ENCODE data around the gene GHR. TPM values are rescaled to one million over a fixed set of nuclear protein-coding genes. Genes with fewer than 3 reads are reported as not detected.

Gene GHR
- total and polyA plus RNA-seq, 2 donors (not counting 3 experiments of a cell fraction or from before 2014, with no cell fraction given), result 0.27 to 0.28 TPM

- ChIA-PET POLR2A (no interaction called here), CTCF (interaction anchor here (2.7 to 2.8 kb wide), 2 partner anchors 14 kb away, joined by 9 to 12 read pairs; no protein-coding TSS in a partner anchor)
- no peak for DNase-seq (ENCODE audit: low read depth, low spot score)
- TF ChIP-seq, protein P1, sequence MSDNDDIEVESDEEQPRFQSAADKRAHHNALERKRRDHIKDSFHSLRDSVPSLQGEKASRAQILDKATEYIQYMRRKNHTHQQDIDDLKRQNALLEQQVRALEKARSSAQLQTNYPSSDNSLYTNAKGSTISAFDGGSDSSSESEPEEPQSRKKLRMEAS (IDR thresholded peaks at IDR 0.05; ENCODE audit: insufficient read depth, insufficient read length), result no peak
- TF ChIP-seq GATA2 (IDR thresholded peaks at IDR 0.05; ENCODE audit: insufficient read depth, insufficient read length, low read depth, low read length), result no peak
- no peak for TF ChIP-seq EZH2 (IDR thresholded peaks at IDR 0.05; ENCODE audit: borderline replicate concordance, low read depth, low read length, severe bottlenecking)
- no peak for TF ChIP-seq JUN (IDR thresholded peaks at IDR 0.05; ENCODE audit: borderline replicate concordance, insufficient read depth, insufficient read length, low read depth)
- TF ChIP-seq FOS (IDR thresholded peaks at IDR 0.05; ENCODE audit: borderline replicate concordance, insufficient read depth, low read length), result no peak
- TF ChIP-seq, protein P2, sequence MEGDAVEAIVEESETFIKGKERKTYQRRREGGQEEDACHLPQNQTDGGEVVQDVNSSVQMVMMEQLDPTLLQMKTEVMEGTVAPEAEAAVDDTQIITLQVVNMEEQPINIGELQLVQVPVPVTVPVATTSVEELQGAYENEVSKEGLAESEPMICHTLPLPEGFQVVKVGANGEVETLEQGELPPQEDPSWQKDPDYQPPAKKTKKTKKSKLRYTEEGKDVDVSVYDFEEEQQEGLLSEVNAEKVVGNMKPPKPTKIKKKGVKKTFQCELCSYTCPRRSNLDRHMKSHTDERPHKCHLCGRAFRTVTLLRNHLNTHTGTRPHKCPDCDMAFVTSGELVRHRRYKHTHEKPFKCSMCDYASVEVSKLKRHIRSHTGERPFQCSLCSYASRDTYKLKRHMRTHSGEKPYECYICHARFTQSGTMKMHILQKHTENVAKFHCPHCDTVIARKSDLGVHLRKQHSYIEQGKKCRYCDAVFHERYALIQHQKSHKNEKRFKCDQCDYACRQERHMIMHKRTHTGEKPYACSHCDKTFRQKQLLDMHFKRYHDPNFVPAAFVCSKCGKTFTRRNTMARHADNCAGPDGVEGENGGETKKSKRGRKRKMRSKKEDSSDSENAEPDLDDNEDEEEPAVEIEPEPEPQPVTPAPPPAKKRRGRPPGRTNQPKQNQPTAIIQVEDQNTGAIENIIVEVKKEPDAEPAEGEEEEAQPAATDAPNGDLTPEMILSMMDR (IDR thresholded peaks at IDR 0.05; ENCODE audit: extremely low read depth in 1 of 2, insufficient read depth in 1 of 2, low read depth in 1 of 2, low read length in 2 of 2), result no peak
- no peak for TF ChIP-seq MYC (IDR thresholded peaks at IDR 0.05; ENCODE audit: low read depth, low read length)
- TF ChIP-seq POLR2A (IDR thresholded peaks at IDR 0.05; ENCODE audit: low read depth, low read length), result no peak
- no peak for TF ChIP-seq POLR2AphosphoS5 (IDR thresholded peaks at IDR 0.05; ENCODE audit: insufficient read depth, low read depth, low read length)
- H3K27ac ChIP-seq (ENCODE audit: insufficient read depth, low read depth, low read length), result no peak overlapping the region
- dilution Hi-C loops (cut with MboI; ENCODE audit: extremely low pct_ligation_motif_present, low sequenced_read_pairs), result no loop called here
- H3K9me3 ChIP-seq (replicated peaks; ENCODE audit: control insufficient read depth, insufficient read depth, low read length), result no peaks in the 10 kb centered on the region
- FAIRE-seq, result no peak
- no peaks in the 10 kb centered on the region for H3K4me1 ChIP-seq (ENCODE audit: control insufficient read depth, extremely low read depth, insufficient read depth, low read length)
- H3K9me1 ChIP-seq (replicated peaks; ENCODE audit: control insufficient read depth, extremely low read depth, insufficient read depth, low read length), result peaks cover 2% of the 10 kb centered on the region
- H3K36me3 ChIP-seq (ENCODE audit: control insufficient read depth in 2 of 2, extremely low read depth in 1 of 2, insufficient read depth in 2 of 2, low read length in 2 of 2), result no peaks in the 10 kb centered on the region
- H3K4me3 ChIP-seq (replicated peaks in 1 of 3; ENCODE audit: insufficient read depth in 1 of 3, low read depth in 1 of 3, low read length in 3 of 3), result no peak overlapping the region
- H3K79me2 ChIP-seq (ENCODE audit: control insufficient read depth, insufficient read depth, low read length), result no peaks in the 10 kb centered on the region
- no peak overlapping the region for H2AFZ ChIP-seq (ENCODE audit: low read depth, low read length)
- no peak overlapping the region for H3K4me2 ChIP-seq (ENCODE audit: insufficient read depth, low read length)
- H3K9ac ChIP-seq (replicated peaks; ENCODE audit: extremely low read depth, insufficient read depth, low read length), result no peak overlapping the region
- H4K20me1 ChIP-seq (replicated peaks; ENCODE audit: control insufficient read depth, extremely low read depth, insufficient read depth, low read length), result no peaks in the 10 kb centered on the region
- intact Hi-C loops (cut with micrococcal nuclease), result no loop called here
- H3K27me3 ChIP-seq (ENCODE audit: control insufficient read depth in 2 of 2, insufficient read depth in 2 of 2, low read length in 2 of 2), result no peaks in the 10 kb centered on the region
- no TSS peak for BruUV-seq (replicated peaks)
Observed at GRCh38 chr5:42753099-42753498, 329.9 kb downstream of the GHR start.
